ENCODE data around the gene PCK1.

PCK1 gene

DNA sequence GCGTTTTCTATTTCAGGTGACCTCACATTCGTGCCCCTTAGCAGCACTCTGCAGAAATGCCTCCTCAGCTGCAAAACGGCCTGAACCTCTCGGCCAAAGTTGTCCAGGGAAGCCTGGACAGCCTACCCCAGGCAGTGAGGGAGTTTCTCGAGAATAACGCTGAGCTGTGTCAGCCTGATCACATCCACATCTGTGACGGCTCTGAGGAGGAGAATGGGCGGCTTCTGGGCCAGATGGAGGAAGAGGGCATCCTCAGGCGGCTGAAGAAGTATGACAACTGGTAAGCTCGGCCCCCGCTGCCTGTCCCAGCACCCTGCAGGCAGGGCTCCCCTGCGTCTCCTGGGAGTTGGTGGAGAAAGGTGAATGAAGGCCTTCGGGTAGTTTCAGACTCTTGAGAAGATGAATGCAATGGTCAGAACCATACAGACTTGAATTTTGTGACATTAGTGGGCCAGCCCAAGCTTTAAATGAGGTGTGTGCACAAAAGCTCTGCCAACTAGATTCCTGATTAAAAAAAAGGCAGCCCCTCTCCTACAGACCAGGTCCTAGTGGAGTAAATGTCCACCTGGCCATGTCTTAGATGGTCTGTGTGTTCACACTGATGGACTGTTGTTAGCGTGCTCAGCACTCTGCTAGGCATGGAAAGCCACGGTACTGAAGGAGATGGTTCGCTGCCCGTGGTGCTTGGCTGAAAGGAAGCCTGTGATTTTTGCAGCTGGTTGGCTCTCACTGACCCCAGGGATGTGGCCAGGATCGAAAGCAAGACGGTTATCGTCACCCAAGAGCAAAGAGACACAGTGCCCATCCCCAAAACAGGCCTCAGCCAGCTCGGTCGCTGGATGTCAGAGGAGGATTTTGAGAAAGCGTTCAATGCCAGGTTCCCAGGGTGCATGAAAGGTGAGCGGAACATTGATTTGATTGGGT is 708 bp downstream of the PCK1 start:
- DNase-seq (ENCODE audit: low spot score), result no peak

DNA sequence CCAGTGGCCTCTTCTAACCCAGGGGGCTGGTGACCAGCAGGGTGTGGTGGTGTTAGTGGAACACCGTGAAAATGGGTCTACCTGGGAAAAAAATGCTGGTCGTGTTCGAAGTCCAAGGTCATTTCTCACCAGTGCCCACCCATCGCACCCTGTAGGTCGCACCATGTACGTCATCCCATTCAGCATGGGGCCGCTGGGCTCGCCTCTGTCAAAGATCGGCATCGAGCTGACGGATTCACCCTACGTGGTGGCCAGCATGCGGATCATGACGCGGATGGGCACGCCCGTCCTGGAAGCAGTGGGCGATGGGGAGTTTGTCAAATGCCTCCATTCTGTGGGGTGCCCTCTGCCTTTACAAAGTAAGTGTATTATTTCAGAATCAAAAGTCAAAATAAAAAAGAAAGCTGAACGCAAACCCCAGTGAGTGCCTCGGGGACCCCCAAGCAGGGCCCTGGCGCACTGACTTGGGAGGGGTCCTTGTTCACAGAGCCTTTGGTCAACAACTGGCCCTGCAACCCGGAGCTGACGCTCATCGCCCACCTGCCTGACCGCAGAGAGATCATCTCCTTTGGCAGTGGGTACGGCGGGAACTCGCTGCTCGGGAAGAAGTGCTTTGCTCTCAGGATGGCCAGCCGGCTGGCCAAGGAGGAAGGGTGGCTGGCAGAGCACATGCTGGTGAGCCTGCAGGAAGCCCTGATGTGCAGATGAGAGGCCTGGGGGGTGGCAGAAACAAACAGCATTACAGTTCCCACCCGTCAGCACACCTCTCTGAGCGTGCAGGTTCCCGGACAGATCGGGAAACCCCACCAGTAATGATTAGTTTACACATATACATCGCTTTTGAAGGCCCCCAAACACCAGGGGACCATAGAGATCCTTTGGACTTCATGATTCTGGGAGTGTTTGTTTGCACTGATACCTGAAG is 1.9 kb downstream of the PCK1 start:
- DNase-seq (ENCODE audit: low spot score), result no peak

DNA sequence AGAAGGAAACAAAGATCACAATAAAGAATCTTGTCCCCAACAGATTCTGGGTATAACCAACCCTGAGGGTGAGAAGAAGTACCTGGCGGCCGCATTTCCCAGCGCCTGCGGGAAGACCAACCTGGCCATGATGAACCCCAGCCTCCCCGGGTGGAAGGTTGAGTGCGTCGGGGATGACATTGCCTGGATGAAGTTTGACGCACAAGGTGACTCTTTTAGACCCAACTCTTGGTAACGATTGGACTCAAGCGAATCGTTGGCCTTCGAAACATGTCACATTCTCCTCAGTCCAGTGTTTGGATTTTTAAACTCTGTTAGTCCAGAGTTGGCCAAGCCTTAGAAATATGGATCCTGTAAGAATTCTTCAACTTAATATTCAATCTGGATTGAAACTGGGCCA is 2.6 kb downstream of the PCK1 start:
- no peak for DNase-seq (ENCODE audit: low spot score)

DNA sequence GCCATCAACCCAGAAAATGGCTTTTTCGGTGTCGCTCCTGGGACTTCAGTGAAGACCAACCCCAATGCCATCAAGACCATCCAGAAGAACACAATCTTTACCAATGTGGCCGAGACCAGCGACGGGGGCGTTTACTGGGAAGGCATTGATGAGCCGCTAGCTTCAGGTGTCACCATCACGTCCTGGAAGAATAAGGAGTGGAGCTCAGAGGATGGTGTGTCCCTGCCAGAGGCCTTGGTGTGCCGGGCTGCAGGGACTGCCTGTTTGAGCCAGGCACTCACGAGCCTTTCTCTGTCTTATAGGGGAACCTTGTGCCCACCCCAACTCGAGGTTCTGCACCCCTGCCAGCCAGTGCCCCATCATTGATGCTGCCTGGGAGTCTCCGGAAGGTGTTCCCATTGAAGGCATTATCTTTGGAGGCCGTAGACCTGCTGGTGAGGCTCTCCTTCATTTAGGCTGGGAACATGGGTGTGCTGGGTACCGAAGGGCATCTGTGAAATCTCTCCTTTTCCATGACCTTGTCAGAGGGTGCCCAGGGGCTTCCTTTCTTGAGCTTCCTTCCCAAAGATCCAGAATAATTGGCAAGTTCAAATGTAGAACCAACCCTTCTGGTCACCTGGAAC is 3.4 kb downstream of the PCK1 start:
- DNase-seq (ENCODE audit: low spot score), result no peak

DNA sequence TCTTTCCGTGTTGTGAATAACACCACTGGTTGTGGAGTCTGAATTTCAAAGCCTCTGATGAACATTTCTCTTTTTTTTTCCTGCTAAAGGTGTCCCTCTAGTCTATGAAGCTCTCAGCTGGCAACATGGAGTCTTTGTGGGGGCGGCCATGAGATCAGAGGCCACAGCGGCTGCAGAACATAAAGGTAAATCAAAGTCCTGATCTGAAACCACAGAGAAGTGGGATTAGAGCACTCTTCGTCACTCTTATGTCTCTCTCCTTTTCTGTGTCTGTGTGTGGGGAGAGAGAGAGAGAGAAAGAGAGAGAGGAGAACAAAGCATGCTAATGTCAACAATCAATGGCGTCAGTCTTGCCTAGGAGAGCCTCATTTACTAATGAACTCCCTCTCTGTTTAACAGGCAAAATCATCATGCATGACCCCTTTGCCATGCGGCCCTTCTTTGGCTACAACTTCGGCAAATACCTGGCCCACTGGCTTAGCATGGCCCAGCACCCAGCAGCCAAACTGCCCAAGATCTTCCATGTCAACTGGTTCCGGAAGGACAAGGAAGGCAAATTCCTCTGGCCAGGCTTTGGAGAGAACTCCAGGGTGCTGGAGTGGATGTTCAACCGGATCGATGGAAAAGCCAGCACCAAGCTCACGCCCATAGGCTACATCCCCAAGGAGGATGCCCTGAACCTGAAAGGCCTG is 4.2 kb downstream of the PCK1 start:
- no peak for DNase-seq (ENCODE audit: low spot score)

DNA sequence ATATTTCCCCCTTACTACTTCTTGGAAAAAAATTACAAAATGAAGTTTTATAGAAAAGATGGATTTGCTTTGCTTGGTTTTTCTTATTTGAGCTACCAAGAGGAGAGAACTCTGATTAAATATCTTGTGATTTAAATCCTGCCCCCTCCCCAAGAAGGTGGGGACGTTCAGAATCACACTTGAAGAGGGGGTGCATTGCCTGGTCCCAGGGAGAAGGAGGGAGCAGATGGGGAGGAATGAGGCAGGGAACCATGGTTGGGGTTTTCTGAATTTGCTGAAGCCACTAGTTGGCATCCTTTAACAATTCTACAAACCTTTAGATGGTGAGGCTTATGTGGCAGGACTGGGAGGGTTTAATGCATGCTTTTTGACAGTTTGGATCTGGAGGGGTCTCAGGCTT is 5.5 kb downstream of the PCK1 start:
- no peak for DNase-seq (ENCODE audit: low spot score)

DNA sequence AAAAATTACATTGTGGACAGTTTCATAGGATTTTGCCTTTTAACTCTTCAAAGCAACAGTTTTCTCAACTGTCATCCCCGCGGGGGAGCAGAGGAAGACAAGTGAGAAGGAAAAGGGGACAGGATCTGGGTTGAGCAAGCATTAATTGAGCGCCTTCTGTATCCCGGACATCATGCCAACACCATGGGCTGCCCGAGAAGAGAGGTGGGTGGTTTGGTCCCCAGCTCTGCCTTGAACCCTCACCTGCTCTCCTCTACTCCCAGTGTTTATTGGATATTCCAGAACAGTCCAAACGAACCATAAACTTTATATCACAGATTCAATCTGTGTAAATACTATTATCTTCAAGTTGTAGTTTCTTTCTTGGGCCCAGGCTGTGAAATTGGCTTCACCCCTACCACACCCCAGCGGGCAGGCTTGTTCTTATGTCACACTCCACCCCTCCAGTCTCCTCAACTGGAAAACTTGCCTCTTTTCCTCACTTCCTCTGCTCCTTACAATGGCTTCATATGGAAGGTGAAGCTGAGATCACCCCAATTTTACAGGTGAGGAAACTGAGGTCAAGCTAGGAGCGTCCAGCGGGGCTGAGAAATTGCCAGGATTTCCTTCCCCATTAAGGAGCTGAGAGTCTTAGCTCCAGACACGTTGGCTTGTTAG is 6.0 kb downstream of the PCK1 start:
- DNase-seq (ENCODE audit: low spot score), result no peak

DNA sequence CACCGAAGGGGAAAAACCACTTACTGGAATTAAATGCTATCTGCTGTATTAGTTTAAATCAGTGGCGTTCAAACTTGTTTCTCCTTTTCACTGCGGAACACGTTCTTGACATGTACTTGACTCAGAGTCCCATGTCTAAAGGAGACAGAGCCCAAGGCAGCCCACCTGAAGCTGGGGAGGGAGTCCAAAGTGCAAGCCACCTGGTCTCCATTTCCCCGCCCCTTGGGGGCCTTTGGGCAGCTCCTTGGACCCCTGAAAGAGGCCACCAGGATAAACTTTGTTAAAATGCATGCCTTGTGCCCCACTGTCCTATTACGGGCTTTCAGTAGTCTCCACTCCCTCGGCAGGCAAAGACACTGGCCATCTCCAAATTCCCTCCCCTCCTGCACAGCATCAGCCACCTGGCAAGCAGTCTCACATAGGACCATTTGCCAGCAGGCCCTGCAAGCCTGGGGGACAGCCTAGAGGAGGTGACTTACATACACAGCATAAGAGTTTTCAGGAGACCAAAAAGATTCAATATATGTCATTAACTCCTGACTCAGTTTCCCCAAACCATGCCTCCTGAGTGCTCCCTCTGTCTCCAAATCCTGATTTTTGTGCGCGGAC is 6.7 kb downstream of the PCK1 start:
- DNase-seq (ENCODE audit: low spot score), result no peak

DNA sequence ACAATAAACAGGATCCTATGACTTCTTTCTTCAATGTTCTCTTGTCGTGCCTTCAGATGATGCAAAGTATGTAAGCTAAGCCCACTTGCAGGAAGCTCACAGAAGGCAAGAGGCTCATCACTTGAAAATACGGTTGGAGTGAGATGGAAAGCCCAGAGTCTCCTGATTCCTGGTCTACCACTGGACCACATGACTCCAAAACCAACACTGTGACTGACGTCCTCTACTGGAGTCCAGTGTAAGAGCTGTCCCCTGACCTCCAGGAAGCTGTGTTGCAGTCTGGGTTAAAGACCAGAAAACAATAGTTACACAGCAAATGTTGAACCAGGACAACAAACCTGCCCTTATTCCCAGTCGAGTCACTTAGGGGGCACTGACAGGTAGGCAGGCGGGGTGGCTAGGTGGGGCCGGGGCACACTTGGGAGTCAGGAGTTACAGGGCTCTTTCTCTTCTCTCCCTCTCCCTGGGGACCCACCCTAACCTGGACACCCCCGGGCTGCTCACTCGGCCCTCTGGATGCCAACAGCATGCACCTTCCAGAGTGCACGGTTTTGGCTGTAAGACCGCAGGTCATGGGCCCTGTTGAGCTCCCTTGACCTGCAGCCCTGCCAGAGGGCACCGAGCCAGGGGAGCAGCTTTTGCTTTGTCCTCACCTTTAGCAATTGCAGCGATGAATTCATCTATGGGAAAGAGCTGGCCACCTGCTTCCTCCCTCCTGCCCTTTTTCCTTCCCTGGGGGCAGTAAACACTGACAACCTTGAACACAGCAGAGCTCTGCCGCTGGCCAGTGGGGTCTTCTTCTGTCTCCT is 7.4 kb downstream of the PCK1 start:
- no peak for DNase-seq (ENCODE audit: low spot score)

DNA sequence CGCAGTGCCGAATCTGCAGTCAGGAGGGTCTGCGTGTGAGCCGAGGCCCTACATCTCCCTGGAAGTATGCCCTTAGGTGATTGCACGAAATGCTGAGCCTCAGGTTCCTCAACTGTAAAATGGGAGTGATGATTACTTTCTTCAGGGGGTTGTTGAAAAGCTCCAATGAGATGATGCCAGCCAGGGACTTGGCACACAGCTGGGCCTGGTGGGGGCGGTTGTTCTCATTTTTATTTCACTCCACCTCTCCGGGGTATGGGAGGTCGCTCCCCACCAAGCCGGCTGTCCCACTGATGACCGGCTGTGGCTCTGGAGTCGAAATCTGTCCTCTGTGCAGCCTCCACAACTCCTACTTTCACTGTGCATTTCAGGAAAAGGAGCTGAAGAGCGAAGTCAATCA is 8.1 kb downstream of the PCK1 start:
- no peak for DNase-seq (ENCODE audit: low spot score)

DNA sequence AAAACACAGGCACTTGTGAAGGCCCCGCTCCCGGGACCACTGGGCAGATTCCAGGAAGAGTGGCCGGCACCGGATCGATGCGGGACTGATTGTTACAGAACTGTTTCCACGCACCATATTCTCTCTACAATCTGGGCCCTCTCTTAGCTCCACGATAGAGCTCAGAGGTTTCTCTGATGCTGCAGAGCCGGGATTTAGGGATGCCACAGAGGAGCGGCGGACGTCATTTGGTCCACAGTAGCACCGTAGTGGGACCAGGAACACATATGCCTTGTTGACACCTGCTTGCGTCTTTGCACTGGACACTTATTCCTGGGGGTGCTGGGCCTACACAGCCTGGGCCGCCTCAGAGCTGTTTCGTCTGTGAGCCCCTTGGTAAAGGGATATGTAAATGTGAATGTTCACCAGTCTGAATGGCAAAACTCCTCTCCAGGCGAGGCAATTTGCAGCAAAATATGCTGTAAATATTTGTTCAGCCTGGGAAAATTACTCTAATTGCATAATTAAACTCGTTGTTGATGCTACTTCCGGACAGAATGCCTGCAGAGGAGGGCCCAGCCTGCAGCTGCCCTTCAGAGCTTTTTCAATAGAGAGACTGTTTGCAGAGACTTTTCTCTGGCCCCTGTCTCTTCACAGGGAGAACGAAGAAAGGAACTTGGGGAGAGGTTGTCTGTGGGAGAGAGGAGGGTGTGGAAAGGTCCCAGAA is 9.4 kb downstream of the PCK1 start:
- DNase-seq (ENCODE audit: low spot score), result no peak

DNA sequence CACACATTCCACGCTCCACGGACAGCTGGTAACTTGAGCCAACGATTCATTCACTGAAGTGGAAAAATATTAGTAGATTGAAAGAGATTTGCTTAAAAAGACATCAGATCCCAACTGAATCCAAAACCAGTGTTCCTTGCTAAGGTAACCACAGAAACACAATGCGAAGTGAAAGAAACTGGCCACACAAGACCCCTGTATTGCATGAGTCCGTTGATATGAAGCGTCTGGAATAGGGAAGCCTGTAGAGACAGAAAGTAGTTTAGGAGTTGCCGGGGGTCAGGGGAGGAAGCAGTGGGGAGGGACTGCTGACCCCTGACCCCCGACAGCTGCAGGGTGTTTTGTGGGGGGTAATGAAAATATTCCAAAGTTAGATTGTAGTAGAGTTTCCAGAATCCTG is 10.0 kb downstream of the PCK1 start:
- no peak for DNase-seq (ENCODE audit: low spot score)

DNA sequence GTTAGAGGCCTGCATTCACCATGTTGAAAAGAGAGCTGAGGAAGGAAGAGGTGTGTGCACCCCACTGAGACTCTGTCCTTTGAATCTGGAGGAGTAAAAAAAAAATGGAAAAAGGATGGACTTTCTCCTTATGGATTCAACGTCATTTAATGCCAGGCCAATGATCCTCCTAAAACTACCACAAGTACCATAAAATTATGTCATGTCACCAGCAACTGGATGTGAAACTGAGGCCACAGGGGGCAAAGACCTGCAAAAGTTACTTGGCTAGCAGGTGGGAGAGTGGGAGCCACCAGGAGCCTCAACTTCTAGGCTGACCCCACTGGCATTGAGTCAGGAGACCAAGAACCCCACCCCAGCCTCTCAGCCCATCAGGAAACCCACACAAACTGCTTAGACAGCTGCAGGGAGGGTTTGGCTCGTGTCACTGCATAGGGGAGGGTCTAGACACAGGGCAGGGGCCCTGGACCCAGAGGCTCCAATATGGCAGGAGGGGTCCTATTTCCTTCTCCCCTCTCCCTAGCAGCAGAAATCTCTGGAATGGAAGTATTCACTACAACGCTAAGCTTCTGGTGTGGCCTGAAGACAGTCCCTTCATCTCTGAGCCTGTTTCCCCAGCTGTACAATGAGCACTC is 11.0 kb downstream of the PCK1 start:
- no peak for DNase-seq (ENCODE audit: low spot score)

DNA sequence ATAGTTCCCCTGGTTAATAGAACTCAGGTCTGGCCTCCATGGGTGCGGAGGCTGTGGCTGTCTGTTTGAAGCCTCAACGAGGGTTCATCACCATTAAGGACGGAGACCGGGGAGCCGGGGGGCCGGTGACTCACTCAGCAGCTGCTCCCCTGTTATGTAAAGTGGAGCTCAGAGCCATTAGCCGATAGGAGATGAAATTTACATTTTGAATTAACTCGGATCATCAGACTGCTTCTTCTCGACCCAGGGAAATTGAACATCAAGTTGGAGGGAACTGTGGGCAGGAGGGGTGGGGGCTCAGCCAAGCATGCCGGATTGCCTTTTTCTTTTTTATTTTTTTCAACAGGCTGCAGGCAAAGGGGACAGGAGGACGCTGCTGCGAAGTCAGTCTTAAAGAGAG is 12.3 kb downstream of the PCK1 start:
- DNase-seq (ENCODE audit: low spot score), result no peak

DNA sequence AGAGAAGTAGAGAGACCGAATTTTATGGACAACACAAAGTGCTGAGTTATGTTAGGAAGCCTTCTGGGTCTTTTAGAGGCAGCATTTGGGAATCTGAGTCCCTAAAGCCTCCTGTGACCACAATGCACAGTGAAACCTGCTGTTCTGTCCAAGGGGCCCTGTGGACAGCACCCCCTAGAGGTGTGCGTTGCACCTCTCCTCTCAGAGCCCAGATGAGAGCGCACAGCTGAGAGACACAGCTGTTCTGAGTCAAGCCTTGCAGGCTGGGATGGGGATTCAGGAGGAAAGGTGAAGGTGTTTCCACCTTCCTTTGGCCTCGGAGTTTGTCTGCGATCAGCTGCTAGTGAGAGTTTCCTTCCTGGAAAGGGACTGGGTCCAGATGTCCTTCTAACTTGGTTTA is 13.0 kb downstream of the PCK1 start:
- no peak for DNase-seq (ENCODE audit: low spot score)

DNA sequence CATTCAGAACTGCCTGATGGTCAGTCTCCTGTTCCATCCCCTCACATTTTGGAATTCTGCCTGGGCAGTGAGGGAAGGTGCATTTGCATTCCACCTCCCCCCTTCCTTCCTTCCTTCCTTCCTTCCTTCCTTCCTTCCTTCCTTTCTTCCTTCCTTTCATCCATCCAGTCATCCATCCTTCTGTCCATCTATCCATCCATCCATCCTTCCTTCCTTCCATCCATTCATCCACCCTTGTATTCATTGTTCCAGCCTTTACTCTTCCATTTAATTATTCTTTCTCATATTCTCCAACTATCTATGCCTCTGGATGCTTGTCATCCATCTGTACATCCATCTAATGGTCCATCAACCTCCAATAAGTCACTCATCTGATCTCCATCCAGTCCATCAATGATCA is 14.0 kb downstream of the PCK1 start:
- no peak for DNase-seq (ENCODE audit: low spot score)

DNA sequence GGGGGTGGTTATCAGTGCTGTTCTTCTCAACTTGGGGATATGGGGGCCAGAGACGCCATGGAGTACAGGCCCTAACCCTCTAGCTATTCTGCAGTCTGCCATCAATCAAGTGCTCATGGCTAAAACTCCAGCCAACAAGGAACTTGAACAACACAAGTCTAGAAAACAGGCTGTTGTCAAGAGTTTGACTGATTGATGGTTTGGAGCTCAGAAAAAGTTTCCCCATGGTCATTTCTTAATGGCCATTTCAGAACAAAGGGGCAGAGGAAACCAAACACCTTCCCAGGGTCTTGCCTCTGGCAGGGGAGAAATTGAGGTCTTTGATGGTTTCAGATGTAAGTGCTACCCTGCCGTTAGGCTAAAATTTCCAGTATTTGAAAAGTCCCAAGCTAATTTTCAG is 15.1 kb downstream of the PCK1 start:
- DNase-seq (ENCODE audit: low spot score), result no peak

DNA sequence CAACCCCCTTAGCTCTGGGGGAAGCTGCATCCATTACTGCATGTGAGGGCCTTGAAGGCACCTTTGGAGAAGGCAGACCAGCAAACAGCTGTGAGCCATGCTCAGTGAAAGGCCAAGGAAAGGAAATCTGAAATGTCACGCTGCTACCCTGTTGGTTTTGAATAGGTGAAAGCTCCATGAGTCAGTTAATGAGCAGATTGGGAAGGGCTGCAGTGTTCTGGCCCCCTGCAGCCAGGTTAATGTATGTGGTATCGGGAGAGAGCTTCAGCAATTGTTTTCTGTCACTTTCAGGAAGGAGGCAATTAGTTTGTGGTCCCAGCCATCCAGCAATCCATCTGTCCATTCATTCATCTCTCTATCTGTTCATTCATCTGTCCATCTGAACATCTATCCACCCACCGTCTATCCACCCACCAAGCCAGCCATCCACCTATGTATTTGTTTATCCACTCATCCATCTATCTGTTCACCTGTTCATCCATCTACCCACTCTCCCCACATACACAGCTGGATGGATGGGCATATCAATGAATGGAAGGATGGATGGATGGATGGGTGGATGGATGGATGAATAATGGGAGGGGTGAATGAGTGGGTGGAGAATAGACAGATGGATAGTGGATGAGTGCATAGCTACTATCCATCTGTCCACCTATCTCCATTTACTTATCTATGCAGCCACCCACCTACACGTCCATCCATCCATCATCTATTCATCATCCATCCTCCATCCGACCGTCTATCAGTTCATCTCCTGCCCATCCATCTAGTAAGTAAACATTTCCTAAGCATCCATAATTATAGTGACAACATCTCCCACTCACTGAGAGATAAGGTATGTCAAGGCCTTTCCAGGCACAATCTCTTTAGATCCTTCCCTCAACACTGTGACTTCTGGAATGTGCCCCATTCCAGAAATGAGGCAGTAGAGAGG is 16.0 kb downstream of the PCK1 start:
- no peak for DNase-seq (ENCODE audit: low spot score)
